Measurements from ENCODE around the gene SETD6.
"Not testable (repeated sequence)": the region's sequence is repeated elsewhere in the genome, so short reads cannot be mapped to it uniquely, and the experiment has no call there.

Gene SETD6

GRCh38 chr16:58515125-58515870 is at the start of gene SETD6:
Gene SETD6 (plus strand): TSS chr16:58515517. CDS start chr16:58515538, 21 bp downstream.
- DNase-seq (ENCODE audit: low spot score), result peak; percentile 73

- no peak for DNase-seq (ENCODE audit: low spot score)
Measured at GRCh38 chr16:58465817-58466216, 49.5 kb upstream of the SETD6 start.

GRCh38 chr16:58466396-58466795 is 48.9 kb upstream of the SETD6 start:
- DNase-seq (ENCODE audit: low spot score), result no peak

GRCh38 chr16:58467905-58468304 is 47.4 kb upstream of the SETD6 start:
- DNase-seq (ENCODE audit: low spot score), result no peak

GRCh38 chr16:58471209-58471975 is 43.9 kb upstream of the SETD6 start:
- DNase-seq (ENCODE audit: low spot score), result no peak

GRCh38 chr16:58472266-58472665 is 43.1 kb upstream of the SETD6 start:
- DNase-seq (ENCODE audit: low spot score), result no peak

GRCh38 chr16:58472827-58473226 is 42.5 kb upstream of the SETD6 start:
- DNase-seq (ENCODE audit: low spot score), result no peak

- no peak for DNase-seq (ENCODE audit: low spot score)
Measured at GRCh38 chr16:58474296-58474695, 41.0 kb upstream of the SETD6 start.

GRCh38 chr16:58475091-58475619 is 40.2 kb upstream of the SETD6 start:
- no peak for DNase-seq (ENCODE audit: low spot score)

GRCh38 chr16:58476791-58477190 is 38.5 kb upstream of the SETD6 start:
- no peak for DNase-seq (ENCODE audit: low spot score)

- DNase-seq (ENCODE audit: low spot score), result no peak
Measured at GRCh38 chr16:58478427-58478826, 36.9 kb upstream of the SETD6 start.

GRCh38 chr16:58481226-58481869 is 34.0 kb upstream of the SETD6 start:
- DNase-seq (ENCODE audit: low spot score), result no peak

GRCh38 chr16:58481931-58482330 is 33.4 kb upstream of the SETD6 start:
- no peak for DNase-seq (ENCODE audit: low spot score)

- DNase-seq (ENCODE audit: low spot score), result no peak
Measured at GRCh38 chr16:58485184-58485887, 30.0 kb upstream of the SETD6 start.

GRCh38 chr16:58487566-58488351 is 27.6 kb upstream of the SETD6 start:
- DNase-seq (ENCODE audit: low spot score), result peak; percentile 69

GRCh38 chr16:58488531-58488930 is 26.8 kb upstream of the SETD6 start:
- no peak for DNase-seq (ENCODE audit: low spot score)

- no peak for DNase-seq (ENCODE audit: low spot score)
Measured at GRCh38 chr16:58490065-58490464, 25.3 kb upstream of the SETD6 start.

GRCh38 chr16:58490539-58490938 is 24.8 kb upstream of the SETD6 start:
- not testable (repeated sequence) for DNase-seq (ENCODE audit: low spot score)

GRCh38 chr16:58492066-58492465 is 23.3 kb upstream of the SETD6 start:
- no peak for DNase-seq (ENCODE audit: low spot score)

GRCh38 chr16:58492735-58493134 is 22.6 kb upstream of the SETD6 start:
- no peak for DNase-seq (ENCODE audit: low spot score)

- no peak for DNase-seq (ENCODE audit: low spot score)
Measured at GRCh38 chr16:58493756-58494431, 21.4 kb upstream of the SETD6 start.

Measured in activated CD4-positive, alpha-beta T cell treated with anti-CD3 and anti-CD28 coated beads, Interleukin-2, Interleukin-4, amounts not matched to agents 100 ng/mL and 50 ng/mL, durations not matched to agents 16 hours and 8 hours (primary cell).